ENCODE results near the gene SDHB. TPM values are rescaled to one million over a fixed set of nuclear protein-coding genes. Genes with fewer than 3 reads are reported as not detected.

The SDHB gene
- total RNA-seq, 6 experiments from 2014 or later, result 112 to 128 (median 116) TPM

GRCh38 chr1:17075470-17076255 is 21.8 kb upstream of the SDHB start:
- peaks cover 34% of the 10 kb centered on the region for H3K27me3 Mint-ChIP-seq (ENCODE audit: insufficient read depth)
- no peak overlapping the region for H3K27ac Mint-ChIP-seq
- H3K4me1 Mint-ChIP-seq (ENCODE audit: low read depth), result no peaks in the 10 kb centered on the region
- DNase-seq, result no peak
- H3K36me3 Mint-ChIP-seq (ENCODE audit: low read depth), result no peaks in the 10 kb centered on the region
- TF ChIP-seq CTCF (IDR thresholded peaks at IDR 0.05), result peak; percentile 71
- H3K9me3 Mint-ChIP-seq, result no peaks in the 10 kb centered on the region
- no peak overlapping the region for H3K4me3 Mint-ChIP-seq

GRCh38 chr1:17071794-17072193 is 18.0 kb upstream of the SDHB start:
- no peak for TF ChIP-seq CTCF (IDR thresholded peaks at IDR 0.05)
- no peak for DNase-seq
- Mint-ChIP-seq H3K27ac (no peak overlapping the region), H3K4me3 (no peak overlapping the region), H3K36me3 (ENCODE audit: low read depth) (no peaks in the 10 kb centered on the region), H3K27me3 (ENCODE audit: insufficient read depth) (peaks cover 39% of the 10 kb centered on the region), H3K9me3 (no peaks in the 10 kb centered on the region), H3K4me1 (ENCODE audit: low read depth) (no peaks in the 10 kb centered on the region)

GRCh38 chr1:17070163-17070525 is 16.3 kb upstream of the SDHB start:
- Mint-ChIP-seq H3K4me1 (ENCODE audit: low read depth) (no peaks in the 10 kb centered on the region), H3K36me3 (ENCODE audit: low read depth) (no peaks in the 10 kb centered on the region), H3K27ac (no peak overlapping the region), H3K9me3 (0 out of 2 replicates have a peak, but pooled peaks cover 4% of the 10 kb centered on the region), H3K27me3 (ENCODE audit: insufficient read depth) (peaks cover 35% of the 10 kb centered on the region), H3K4me3 (no peak overlapping the region)
- no peak for DNase-seq
- TF ChIP-seq CTCF (IDR thresholded peaks at IDR 0.05), result no peak

GRCh38 chr1:17069452-17070162 is 15.8 kb upstream of the SDHB start:
- Mint-ChIP-seq H3K27ac (no peak overlapping the region), H3K36me3 (ENCODE audit: low read depth) (no peaks in the 10 kb centered on the region), H3K9me3 (0 out of 2 replicates have a peak, but pooled peaks cover 4% of the 10 kb centered on the region), H3K4me1 (ENCODE audit: low read depth) (no peaks in the 10 kb centered on the region), H3K27me3 (ENCODE audit: insufficient read depth) (peaks cover 32% of the 10 kb centered on the region), H3K4me3 (no peak overlapping the region)
- no peak for TF ChIP-seq CTCF (IDR thresholded peaks at IDR 0.05)
- DNase-seq, result no peak

GRCh38 chr1:17068789-17069188 is 15.0 kb upstream of the SDHB start:
- Mint-ChIP-seq H3K4me3 (no peak overlapping the region), H3K36me3 (ENCODE audit: low read depth) (no peaks in the 10 kb centered on the region), H3K27ac (no peak overlapping the region), H3K4me1 (ENCODE audit: low read depth) (peaks cover 4% of the 10 kb centered on the region), H3K27me3 (ENCODE audit: insufficient read depth) (peaks cover 32% of the 10 kb centered on the region), H3K9me3 (0 out of 2 replicates have a peak, but pooled peaks cover 4% of the 10 kb centered on the region)
- no peak for DNase-seq
- TF ChIP-seq CTCF (IDR thresholded peaks at IDR 0.05), result no peak

All from HFFc6 (cell line).